GM12878 (cell line): ENCODE data around the gene COL4A3.

Experiments
- BMI1 ChIP-seq: fragments of 450-650 bp; IDR thresholded peaks from 2 replicates; pipeline ENCODE4 v1.6.1; 2016; ENCODE audit warnings: mild to moderate bottlenecking, moderate library complexity, borderline replicate concordance
- CHD2 ChIP-seq: IDR thresholded peaks from 2 replicates; pipeline ENCODE4 v1.6.1; 2011; ENCODE audit warnings: low read depth, low read length, improper control_type of control experiment, borderline replicate concordance
- ETV6 ChIP-seq, 2 experiments: fragments of 450-650 bp in 1 of 2; IDR thresholded peaks in 1 of 2; conservative IDR thresholded peaks in 1 of 2; 2 replicates each; pipeline ENCODE4 v1.6.1; 2014; ENCODE audit warnings: antibody characterized with exemption in 1 of 2, borderline replicate concordance in 1 of 2, low read depth in 1 of 2, mild to moderate bottlenecking in 1 of 2, moderate library complexity in 1 of 2
- MTA2 ChIP-seq: fragments of 450-650 bp; IDR thresholded peaks from 2 replicates; pipeline ENCODE4 v1.6.1; 2016; ENCODE audit warnings: low read depth, mild to moderate bottlenecking, moderate library complexity
- POLR2AphosphoS5 ChIP-seq: IDR thresholded peaks from 2 replicates; pipeline ENCODE4 v1.6.1; 2011; ENCODE audit warnings: mild to moderate bottlenecking, low read length, inconsistent platforms
- TF ChIP-seq, protein P1 (sequence below): fragments of 450-650 bp; IDR thresholded peaks from 2 replicates; pipeline ENCODE4 v1.6.1; 2017; ENCODE audit warnings: mild to moderate bottlenecking, low read depth, inconsistent platforms; ENCODE audit not compliant: poor library complexity, severe bottlenecking
- TF ChIP-seq, protein P2 (sequence below): IDR thresholded peaks from 2 replicates; pipeline ENCODE4 v1.6.1; 2011; ENCODE audit warnings: low read depth, mild to moderate bottlenecking, low read length, moderate library complexity, borderline replicate concordance; ENCODE audit errors: extremely low read depth
- TF ChIP-seq, protein P3 (sequence below), 3 experiments: IDR thresholded peaks in 2 of 3; conservative IDR thresholded peaks in 1 of 3; 2 replicates each; pipeline ENCODE4 v1.5.1; 2011; ENCODE audit warnings: low read depth in 3 of 3, low read length in 3 of 3, mild to moderate bottlenecking in 3 of 3, control low read depth in 2 of 3, moderate library complexity in 2 of 3, inconsistent platforms in 1 of 3, mixed read lengths in 1 of 3; ENCODE audit not compliant: control insufficient read depth in 2 of 3, insufficient read depth in 1 of 3; ENCODE audit errors: extremely low read depth in 1 of 3
- TF ChIP-seq, protein P4 (sequence below): fragments of 450-650 bp; IDR thresholded peaks from 2 replicates; pipeline ENCODE4 v1.6.1; 2018; ENCODE audit warnings: borderline replicate concordance, mild to moderate bottlenecking; ENCODE audit not compliant: partially characterized antibody

DNA sequence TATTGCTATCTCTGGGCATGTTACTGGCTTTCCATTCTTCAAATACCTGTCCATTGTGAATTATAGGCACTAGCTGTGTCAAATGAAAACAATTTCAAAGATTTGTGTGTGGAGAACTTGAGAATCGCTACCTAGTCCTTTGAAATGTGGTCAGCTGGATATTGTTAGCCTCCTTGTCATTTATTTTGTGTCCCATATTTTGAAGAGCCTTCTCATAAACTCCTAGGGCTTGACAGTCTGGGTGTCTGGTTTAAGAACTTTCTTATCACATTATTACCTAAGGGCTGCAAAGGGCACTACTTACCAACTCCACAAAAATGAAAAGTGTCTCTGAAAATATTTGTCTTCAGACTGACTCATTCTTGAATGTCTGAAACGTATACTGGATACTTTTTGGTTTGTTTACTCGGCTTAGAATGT lies 50.2 kb downstream of the COL4A3 start:
- TF ChIP-seq MTA2 (no peak), CHD2 (no peak), BMI1 (no peak), ETV6 (conservative IDR thresholded peaks at IDR 0.05 in 1 of 2, IDR thresholded peaks at IDR 0.05 in 1 of 2; ENCODE audit: borderline replicate concordance in 1 of 2, low read depth in 1 of 2) (no peak), POLR2AphosphoS5 (no peak)
- TF ChIP-seq, protein P1, sequence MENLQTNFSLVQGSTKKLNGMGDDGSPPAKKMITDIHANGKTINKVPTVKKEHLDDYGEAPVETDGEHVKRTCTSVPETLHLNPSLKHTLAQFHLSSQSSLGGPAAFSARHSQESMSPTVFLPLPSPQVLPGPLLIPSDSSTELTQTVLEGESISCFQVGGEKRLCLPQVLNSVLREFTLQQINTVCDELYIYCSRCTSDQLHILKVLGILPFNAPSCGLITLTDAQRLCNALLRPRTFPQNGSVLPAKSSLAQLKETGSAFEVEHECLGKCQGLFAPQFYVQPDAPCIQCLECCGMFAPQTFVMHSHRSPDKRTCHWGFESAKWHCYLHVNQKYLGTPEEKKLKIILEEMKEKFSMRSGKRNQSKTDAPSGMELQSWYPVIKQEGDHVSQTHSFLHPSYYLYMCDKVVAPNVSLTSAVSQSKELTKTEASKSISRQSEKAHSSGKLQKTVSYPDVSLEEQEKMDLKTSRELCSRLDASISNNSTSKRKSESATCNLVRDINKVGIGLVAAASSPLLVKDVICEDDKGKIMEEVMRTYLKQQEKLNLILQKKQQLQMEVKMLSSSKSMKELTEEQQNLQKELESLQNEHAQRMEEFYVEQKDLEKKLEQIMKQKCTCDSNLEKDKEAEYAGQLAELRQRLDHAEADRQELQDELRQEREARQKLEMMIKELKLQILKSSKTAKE = no peak
- TF ChIP-seq, protein P2, sequence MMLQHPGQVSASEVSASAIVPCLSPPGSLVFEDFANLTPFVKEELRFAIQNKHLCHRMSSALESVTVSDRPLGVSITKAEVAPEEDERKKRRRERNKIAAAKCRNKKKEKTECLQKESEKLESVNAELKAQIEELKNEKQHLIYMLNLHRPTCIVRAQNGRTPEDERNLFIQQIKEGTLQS = no peak
- TF ChIP-seq, protein P3, sequence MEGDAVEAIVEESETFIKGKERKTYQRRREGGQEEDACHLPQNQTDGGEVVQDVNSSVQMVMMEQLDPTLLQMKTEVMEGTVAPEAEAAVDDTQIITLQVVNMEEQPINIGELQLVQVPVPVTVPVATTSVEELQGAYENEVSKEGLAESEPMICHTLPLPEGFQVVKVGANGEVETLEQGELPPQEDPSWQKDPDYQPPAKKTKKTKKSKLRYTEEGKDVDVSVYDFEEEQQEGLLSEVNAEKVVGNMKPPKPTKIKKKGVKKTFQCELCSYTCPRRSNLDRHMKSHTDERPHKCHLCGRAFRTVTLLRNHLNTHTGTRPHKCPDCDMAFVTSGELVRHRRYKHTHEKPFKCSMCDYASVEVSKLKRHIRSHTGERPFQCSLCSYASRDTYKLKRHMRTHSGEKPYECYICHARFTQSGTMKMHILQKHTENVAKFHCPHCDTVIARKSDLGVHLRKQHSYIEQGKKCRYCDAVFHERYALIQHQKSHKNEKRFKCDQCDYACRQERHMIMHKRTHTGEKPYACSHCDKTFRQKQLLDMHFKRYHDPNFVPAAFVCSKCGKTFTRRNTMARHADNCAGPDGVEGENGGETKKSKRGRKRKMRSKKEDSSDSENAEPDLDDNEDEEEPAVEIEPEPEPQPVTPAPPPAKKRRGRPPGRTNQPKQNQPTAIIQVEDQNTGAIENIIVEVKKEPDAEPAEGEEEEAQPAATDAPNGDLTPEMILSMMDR (IDR thresholded peaks at IDR 0.05 in 2 of 3, conservative IDR thresholded peaks at IDR 0.05 in 1 of 3; ENCODE audit: control insufficient read depth in 2 of 3, extremely low read depth in 1 of 3, insufficient read depth in 1 of 3, low read depth in 3 of 3, low read length in 3 of 3) = no peak
- TF ChIP-seq, protein P4, sequence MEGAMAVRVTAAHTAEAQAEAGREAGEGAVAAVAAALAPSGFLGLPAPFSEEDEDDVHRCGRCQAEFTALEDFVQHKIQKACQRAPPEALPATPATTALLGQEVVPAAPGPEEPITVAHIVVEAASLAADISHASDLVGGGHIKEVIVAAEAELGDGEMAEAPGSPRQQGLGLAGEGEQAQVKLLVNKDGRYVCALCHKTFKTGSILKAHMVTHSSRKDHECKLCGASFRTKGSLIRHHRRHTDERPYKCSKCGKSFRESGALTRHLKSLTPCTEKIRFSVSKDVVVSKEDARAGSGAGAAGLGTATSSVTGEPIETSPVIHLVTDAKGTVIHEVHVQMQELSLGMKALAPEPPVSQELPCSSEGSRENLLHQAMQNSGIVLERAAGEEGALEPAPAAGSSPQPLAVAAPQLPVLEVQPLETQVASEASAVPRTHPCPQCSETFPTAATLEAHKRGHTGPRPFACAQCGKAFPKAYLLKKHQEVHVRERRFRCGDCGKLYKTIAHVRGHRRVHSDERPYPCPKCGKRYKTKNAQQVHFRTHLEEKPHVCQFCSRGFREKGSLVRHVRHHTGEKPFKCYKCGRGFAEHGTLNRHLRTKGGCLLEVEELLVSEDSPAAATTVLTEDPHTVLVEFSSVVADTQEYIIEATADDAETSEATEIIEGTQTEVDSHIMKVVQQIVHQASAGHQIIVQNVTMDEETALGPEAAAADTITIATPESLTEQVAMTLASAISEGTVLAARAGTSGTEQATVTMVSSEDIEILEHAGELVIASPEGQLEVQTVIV = no peak
